GM21423 (cell line): ENCODE data around the gene TBCK.
A peak's percentile ranks its signal among the peaks of the same experiment; 100 is the strongest.
"Not testable (repeated sequence)": the region's sequence is repeated elsewhere in the genome, so short reads cannot be mapped to it uniquely, and the experiment has no call there.

Experiments used
- ATAC-seq: cut with Tn5 transposase; IDR thresholded peaks from one replicate; pipeline ENCODE4 v1.9.1; 2021; ENCODE audit warnings: mild to moderate bottlenecking, moderate library complexity; ENCODE audit not compliant: unreplicated experiment

The TBCK gene

GRCh38 chr4:106238820-106239420 is 77.1 kb downstream of the TBCK start:
- ATAC-seq, result peak; percentile 92

- ATAC-seq, result no peak
These were observed 84.1 kb downstream of the TBCK start for GRCh38 chr4:106231931-106232330.

- ATAC-seq, result no peak
These were observed 93.5 kb downstream of the TBCK start for GRCh38 chr4:106222548-106222947.

- ATAC-seq, result not testable (repeated sequence)
These were observed 102.7 kb downstream of the TBCK start for GRCh38 chr4:106213291-106213690.

- no peak for ATAC-seq
These were observed 106.0 kb downstream of the TBCK start for GRCh38 chr4:106210021-106210420.

- no peak for ATAC-seq
These were observed 107.2 kb downstream of the TBCK start for GRCh38 chr4:106208481-106209460.

GRCh38 chr4:106201373-106201772 is 114.6 kb downstream of the TBCK start:
- ATAC-seq, result no peak

- ATAC-seq, result no peak
These were observed 120.5 kb downstream of the TBCK start for GRCh38 chr4:106195435-106195950.

GRCh38 chr4:106194801-106195200 is 121.2 kb downstream of the TBCK start:
- ATAC-seq, result no peak

GRCh38 chr4:106192131-106192530 is 123.9 kb downstream of the TBCK start:
- ATAC-seq, result no peak

- no peak for ATAC-seq
These were observed 129.8 kb downstream of the TBCK start for GRCh38 chr4:106186201-106186600.

- ATAC-seq, result no peak
These were observed 132.5 kb downstream of the TBCK start for GRCh38 chr4:106183551-106183950.

GRCh38 chr4:106172861-106173260 is 143.1 kb downstream of the TBCK start:
- ATAC-seq, result no peak

GRCh38 chr4:106165351-106166010 is 150.5 kb downstream of the TBCK start:
- no peak for ATAC-seq

GRCh38 chr4:106162278-106162677 is 153.7 kb downstream of the TBCK start:
- no peak for ATAC-seq

GRCh38 chr4:106160560-106160959 is 155.4 kb downstream of the TBCK start:
- no peak for ATAC-seq

- no peak for ATAC-seq
These were observed 166.1 kb downstream of the TBCK start for GRCh38 chr4:106149911-106150310.

- no peak for ATAC-seq
These were observed 167.0 kb downstream of the TBCK start for GRCh38 chr4:106149026-106149425.

GRCh38 chr4:106142616-106143127 is 173.3 kb downstream of the TBCK start:
- no peak for ATAC-seq

- ATAC-seq, result no peak
These were observed 175.4 kb downstream of the TBCK start for GRCh38 chr4:106140601-106141000.

- no peak for ATAC-seq
These were observed 179.2 kb downstream of the TBCK start for GRCh38 chr4:106136777-106137331.
